Muscle of arm (tissue), 12 donors: ENCODE data around the gene MED14. TPM values are rescaled to one million over a fixed set of nuclear protein-coding genes. Genes with fewer than 3 reads are reported as not detected.

Experiments
- DNase-seq: peaks from one replicate; pipeline ENCODE4 v3.0.0-alpha.2; 2013
- polyA plus RNA-seq, 12 donors: library from polyadenylated mRNA; unstranded; fragments of 120-200 nt; gene quantifications; one replicate each; pipeline ENCODE4 v1.2.1, GENCODE V29; 2013; ENCODE audit not compliant: insufficient read length in 12 of 12

MED14 gene
- polyA plus RNA-seq, 12 donors: 23.0 to 64.7 (median 38.1) TPM; not detected in 1

DNA sequence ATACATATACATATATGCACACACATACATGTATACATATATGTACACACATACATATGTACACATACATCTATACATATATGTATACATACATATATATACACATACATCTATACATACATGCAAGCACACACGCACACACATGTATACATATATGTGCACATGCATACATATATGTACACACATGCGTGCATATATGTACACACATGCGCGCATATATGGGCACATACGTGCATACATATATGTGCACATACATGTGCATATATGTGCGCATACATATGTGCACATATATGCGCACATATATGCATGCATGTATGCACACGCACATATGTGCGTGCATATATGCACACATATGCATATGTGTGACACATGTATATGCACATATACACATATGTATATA, 119.4 kb downstream of the MED14 start:
- no peak for DNase-seq

DNA sequence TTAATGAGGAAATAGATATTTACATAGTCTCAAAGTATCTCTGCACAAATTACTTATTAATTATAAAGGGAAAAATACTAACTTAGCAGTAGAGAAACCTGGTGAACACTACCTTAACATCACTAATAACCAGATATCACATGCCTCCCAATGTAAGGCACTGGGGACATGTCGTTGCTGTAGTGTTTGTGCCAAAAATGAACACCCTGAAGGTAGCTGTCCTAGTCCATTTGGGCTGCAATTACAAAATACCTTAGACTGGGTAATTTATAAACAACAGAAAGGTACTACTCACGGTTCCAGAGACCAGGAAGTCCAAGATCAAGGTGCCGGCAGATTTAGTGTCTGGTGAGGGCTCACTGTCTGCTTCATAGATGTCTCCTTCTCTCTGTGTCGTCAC, 122.8 kb downstream of the MED14 start:
- no peak for DNase-seq

DNA sequence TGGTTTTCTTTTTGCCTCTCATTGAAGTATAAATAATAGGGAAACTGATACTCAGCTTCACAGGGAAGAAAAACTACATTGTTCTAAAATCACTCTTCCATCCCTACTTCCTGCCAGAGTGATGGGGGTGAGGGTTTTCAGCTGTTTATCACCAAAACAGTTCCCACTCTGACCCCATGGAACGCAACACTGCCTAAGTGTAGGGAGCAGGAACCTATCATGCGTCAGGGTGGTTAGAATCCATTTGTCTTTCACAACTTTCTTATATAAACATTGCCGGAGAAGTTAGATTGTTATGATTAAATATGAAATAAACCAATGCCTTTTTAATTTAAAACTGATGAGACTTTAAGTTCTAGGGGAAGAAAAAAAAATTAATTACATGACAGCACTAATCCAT, 128.0 kb downstream of the MED14 start:
- no peak for DNase-seq

DNA sequence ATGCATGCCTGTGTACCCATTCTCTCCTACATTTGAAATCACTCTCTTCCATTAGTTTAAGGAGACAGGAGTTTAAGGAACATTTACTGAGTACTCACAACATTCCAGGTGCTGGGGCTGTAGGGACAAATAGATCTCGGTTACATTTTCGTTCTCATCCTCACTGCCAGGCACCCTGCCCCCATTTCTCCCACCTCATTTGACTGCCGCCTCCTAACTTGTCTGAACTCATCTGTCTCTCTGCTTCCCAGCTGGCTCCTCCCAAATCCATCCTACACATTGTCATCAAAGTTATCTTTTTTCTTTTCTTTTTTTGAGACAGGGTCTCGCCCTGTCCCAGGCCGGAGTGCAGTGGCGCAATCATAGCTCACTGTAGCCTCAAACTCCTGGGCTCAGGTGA, 131.9 kb downstream of the MED14 start:
- no peak for DNase-seq

Other genes starting within 250 kb of the MED14 start
- gene ATP6AP2, start 154.6 kb downstream of the MED14 start, polyA plus RNA-seq: 100 to 1,000 TPM in 1 of 12 donors, 10 to 100 TPM in 10, not detected in 1; 66.9 to 106 (median 82.1) TPM
- gene MPC1L, start 112.1 kb downstream of the MED14 start, polyA plus RNA-seq: not detected
- 1 to 10 TPM in 11 of 12 donors, not detected in 1; 6.0 to 8.9 (median 7.5) TPM for gene CXorf38, start 88.0 kb downstream of the MED14 start, polyA plus RNA-seq